COLO668 (cell line): ENCODE results near the gene WWOX.
A peak's percentile ranks its signal among the peaks of the same experiment; 100 is the strongest.
"Not testable (repeated sequence)": the region's sequence is repeated elsewhere in the genome, so short reads cannot be mapped to it uniquely, and the experiment has no call there.

Source experiments
- DNase-seq: peaks from one replicate; lab custom pipeline; 2025; ENCODE audit not compliant: unreplicated experiment; lab: John Stamatoyannopoulos, UW

The WWOX gene

GRCh38 chr16:78099271-78100111 lies at the start of gene WWOX:
TSS of gene WWOX (plus strand) at chr16:78099654.
- DNase-seq, result peak; percentile 98

- DNase-seq, result no peak
These were observed 48.6 kb upstream of the WWOX start for GRCh38 chr16:78050734-78051400.

GRCh38 chr16:78057803-78058564 lies 41.5 kb upstream of the WWOX start:
- DNase-seq, result peak; percentile 84

- not testable (repeated sequence) for DNase-seq
These were observed 39.6 kb upstream of the WWOX start for GRCh38 chr16:78059806-78060205.

GRCh38 chr16:78060295-78060694 lies 39.2 kb upstream of the WWOX start:
- DNase-seq, result no peak

- no peak for DNase-seq
These were observed 38.6 kb upstream of the WWOX start for GRCh38 chr16:78060809-78061208.

- DNase-seq, result no peak
These were observed 34.1 kb upstream of the WWOX start for GRCh38 chr16:78065319-78065718.

GRCh38 chr16:78069913-78070312 lies 29.5 kb upstream of the WWOX start:
- no peak for DNase-seq

- DNase-seq, result peak; percentile 13
These were observed 27.2 kb upstream of the WWOX start for GRCh38 chr16:78072275-78072674.

- DNase-seq, result no peak
These were observed 23.7 kb upstream of the WWOX start for GRCh38 chr16:78075800-78076199.

- no peak for DNase-seq
These were observed 18.1 kb upstream of the WWOX start for GRCh38 chr16:78081341-78081740.

GRCh38 chr16:78091419-78091818 lies 8.0 kb upstream of the WWOX start:
- DNase-seq, result no peak

GRCh38 chr16:78092758-78093157 lies 6.7 kb upstream of the WWOX start:
- DNase-seq, result no peak

- DNase-seq, result peak; percentile 13
These were observed 5.3 kb upstream of the WWOX start for GRCh38 chr16:78094166-78094565.

- no peak for DNase-seq
These were observed 4.5 kb upstream of the WWOX start for GRCh38 chr16:78094998-78095397.

- DNase-seq, result no peak
These were observed 3.1 kb upstream of the WWOX start for GRCh38 chr16:78096386-78096785.

GRCh38 chr16:78097548-78097947 lies 1.9 kb upstream of the WWOX start:
- no peak for DNase-seq

- DNase-seq, result no peak
These were observed 1.4 kb upstream of the WWOX start for GRCh38 chr16:78098087-78098486.

- no peak for DNase-seq
These were observed 721 bp upstream of the WWOX start for GRCh38 chr16:78098595-78099270.

GRCh38 chr16:78100112-78100467 lies 636 bp downstream of the WWOX start:
- DNase-seq, result no peak

- no peak for DNase-seq
These were observed 2.7 kb downstream of the WWOX start for GRCh38 chr16:78102122-78102660.
